GM12892 (cell line): Measurements from ENCODE around the gene SLC47A2.

Experiments used
- POLR2A ChIP-seq: IDR thresholded peaks from 2 replicates; pipeline ENCODE4 v1.6.1; 2011; ENCODE audit warnings: low read depth, low read length, control low read depth
- POLR2AphosphoS5 ChIP-seq: IDR thresholded peaks from 2 replicates; pipeline ENCODE4 v1.6.1; 2011; ENCODE audit warnings: low read depth, low read length, control low read depth

- TF ChIP-seq POLR2A = no peak
- no peak for TF ChIP-seq POLR2AphosphoS5
These were observed 85.7 kb downstream of the SLC47A2 start for GRCh38 chr17:19630661-19631060.
